ENCODE data around the gene ST3GAL3. TPM values are rescaled to one million over a fixed set of nuclear protein-coding genes. Genes with fewer than 3 reads are reported as not detected.

ST3GAL3 gene
- total and polyA plus RNA-seq, 2 of the 13 experiments (the other 11 are each of a cell fraction or from before 2014, with no cell fraction given): 5.1 to 8.1 TPM

- H3K9ac ChIP-seq (ENCODE audit: insufficient read depth, low read depth, low read length): no peak overlapping the region
- no peaks in the 10 kb centered on the region for H3K4me1 ChIP-seq (ENCODE audit: insufficient read depth, low read length)
- WGBS (ENCODE audit: low lambda C conversion rate): 96% methylated on average over 5 of the region's 5 CpGs
- H3K4me2 ChIP-seq (ENCODE audit: low read depth, low read length): no peak overlapping the region
- FAIRE-seq (no peak), ATAC-seq (no peak), DNase-seq (ENCODE audit: low spot score) (no peak)
- no TSS peak for BruUV-seq (replicated peaks)
- H4K20me1 ChIP-seq (ENCODE audit: insufficient read depth, low read length): no peaks in the 10 kb centered on the region
- in situ Hi-C loops (cut with HindIII; ENCODE audit: extremely low pct_ligation_motif_present, low pct_unique_long_range_greater_than_20kb): no loop called here
- H3K9me3 ChIP-seq (ENCODE audit: low read length): no peaks in the 10 kb centered on the region
- no peaks in the 10 kb centered on the region for H3K79me2 ChIP-seq (ENCODE audit: insufficient read depth, low read length)
- CTCF ChIA-PET (ENCODE audit: low intra/inter-chr PET ratio, low total read pairs): no interaction called here
- TF ChIP-seq ZFAT (CRISPR knock-in tag; conservative IDR thresholded peaks at IDR 0.05): no peak
- no peak for TF ChIP-seq HMG20B (CRISPR knock-in tag; conservative IDR thresholded peaks at IDR 0.05)
- TF ChIP-seq NFE2L2 (IDR thresholded peaks at IDR 0.05; ENCODE audit: low read length): no peak
- TF ChIP-seq ZNF12 (CRISPR knock-in tag; IDR thresholded peaks at IDR 0.05): no peak
- no peak for TF ChIP-seq HDAC1 (CRISPR knock-in tag; IDR thresholded peaks at IDR 0.05)
- no peak for TF ChIP-seq ATF7-NPFF (CRISPR knock-in tag; IDR thresholded peaks at IDR 0.05; ENCODE audit: low read depth)
- peaks cover 0 to 2% of the 10 kb centered on the region in 2 experiments; a peak in 1 of 5 replicates for H3K36me3 ChIP-seq (replicated peaks in 1 of 2; ENCODE audit: control insufficient read depth in 1 of 2, insufficient read depth in 2 of 2, low read length in 2 of 2)
- H3K27ac ChIP-seq (ENCODE audit: extremely low read length, insufficient read depth, low read length): no peak overlapping the region
- POLR2A ChIA-PET: no interaction called here
- H3K4me3 ChIP-seq (replicated peaks in 1 of 3; ENCODE audit: insufficient read depth in 1 of 3, low read depth in 2 of 3, low read length in 3 of 3): no peak overlapping the region
- H2AFZ ChIP-seq (ENCODE audit: low read length): no peak overlapping the region
- intact Hi-C loops (cut with micrococcal nuclease; ENCODE audit: unreplicated experiment): no loop called here
- H3K27me3 ChIP-seq (ENCODE audit: control insufficient read depth in 1 of 2, insufficient read depth in 2 of 2, low read length in 2 of 2): no peaks in the 10 kb centered on the region
These were observed 173.3 kb downstream of the ST3GAL3 start for GRCh38 chr1:43880604-43881003.

- H3K4me2 ChIP-seq (ENCODE audit: low read depth, low read length): no peak overlapping the region
- TF ChIP-seq KLF9 (CRISPR knock-in tag; IDR thresholded peaks at IDR 0.05; ENCODE audit: low read depth) (no peak), ZNF547 (CRISPR knock-in tag; IDR thresholded peaks at IDR 0.05) (no peak), ZNF782 (CRISPR knock-in tag; IDR thresholded peaks at IDR 0.05; ENCODE audit: borderline replicate concordance) (no peak), ZNF318 (CRISPR knock-in tag; IDR thresholded peaks at IDR 0.05) (no peak), LCORL (IDR thresholded peaks at IDR 0.05) (no peak), LCORL (CRISPR knock-in tag; IDR thresholded peaks at IDR 0.05) (no peak)
These were observed 174.1 kb downstream of the ST3GAL3 start for GRCh38 chr1:43881415-43881814.

More at GRCh38 chr1:43881415-43881814, 174.1 kb downstream of the ST3GAL3 start:
- 100% methylated on average over 2 of the region's 4 CpGs for WGBS (ENCODE audit: low lambda C conversion rate)
- Histone ChIP-seq H4K20me1 (ENCODE audit: insufficient read depth, low read length) (no peaks in the 10 kb centered on the region), H2AFZ (ENCODE audit: low read length) (no peak overlapping the region), H3K36me3 (replicated peaks in 1 of 2; ENCODE audit: control insufficient read depth in 1 of 2, insufficient read depth in 2 of 2, low read length in 2 of 2) (peaks cover 0 to 2% of the 10 kb centered on the region in 2 experiments; a peak in 1 of 5 replicates), H3K4me3 (replicated peaks in 1 of 3; ENCODE audit: insufficient read depth in 1 of 3, low read depth in 2 of 3, low read length in 3 of 3) (no peak overlapping the region), H3K79me2 (ENCODE audit: insufficient read depth, low read length) (no peaks in the 10 kb centered on the region), H3K9me3 (ENCODE audit: low read length) (no peaks in the 10 kb centered on the region), H3K27me3 (ENCODE audit: control insufficient read depth in 1 of 2, insufficient read depth in 2 of 2, low read length in 2 of 2) (no peaks in the 10 kb centered on the region), H3K4me1 (ENCODE audit: insufficient read depth, low read length) (no peaks in the 10 kb centered on the region), H3K27ac (ENCODE audit: extremely low read length, insufficient read depth, low read length) (no peak overlapping the region), H3K9ac (ENCODE audit: insufficient read depth, low read depth, low read length) (no peak overlapping the region)
- FAIRE-seq: no peak
- POLR2A ChIA-PET: no interaction called here
- no peak for DNase-seq (ENCODE audit: low spot score)
- intact Hi-C loops (cut with micrococcal nuclease; ENCODE audit: unreplicated experiment): no loop called here
- peak; percentile 44; the same call in 2 of the 3 replicates for ATAC-seq
- in situ Hi-C loops (cut with HindIII; ENCODE audit: extremely low pct_ligation_motif_present, low pct_unique_long_range_greater_than_20kb): no loop called here
- CTCF ChIA-PET (ENCODE audit: low intra/inter-chr PET ratio, low total read pairs): no interaction called here
- no TSS peak for BruUV-seq (replicated peaks)

Data from HepG2 (cell line).